Omental fat pad (tissue), 4 donors: ENCODE measurements around the gene UPK3A. TPM values are rescaled to one million over a fixed set of nuclear protein-coding genes. Genes with fewer than 3 reads are reported as not detected.

Source experiments
- ATAC-seq: fragments of 150-250 bp; one replicate; pipeline ENCODE4 v1.9.1; 2016; ENCODE audit warnings: mild to moderate bottlenecking, moderate library complexity; ENCODE audit not compliant: low FRiP score
- DNase-seq: peaks from one replicate; pipeline ENCODE4 v3.0.0-alpha.2; 2019; ENCODE audit warnings: low spot score
- total RNA-seq, 4 donors: library from RNA; depleted of rRNA; stranded (reverse); fragments of >200 nt; gene quantifications; one replicate each; pipeline ENCODE4 v1.1.0, GENCODE V29; 2016
- TF ChIP-seq, protein P1 (sequence below), 3 donors: fragments of 450-650 bp; IDR thresholded peaks; one replicate each; pipeline ENCODE4 v1.5.1; 2016 to 2017; ENCODE audit warnings: antibody characterized with exemption in 3 of 3, mild to moderate bottlenecking in 3 of 3, moderate library complexity in 2 of 3

Gene UPK3A
- total RNA-seq, 4 donors from 2014 or later, result not detected

DNA sequence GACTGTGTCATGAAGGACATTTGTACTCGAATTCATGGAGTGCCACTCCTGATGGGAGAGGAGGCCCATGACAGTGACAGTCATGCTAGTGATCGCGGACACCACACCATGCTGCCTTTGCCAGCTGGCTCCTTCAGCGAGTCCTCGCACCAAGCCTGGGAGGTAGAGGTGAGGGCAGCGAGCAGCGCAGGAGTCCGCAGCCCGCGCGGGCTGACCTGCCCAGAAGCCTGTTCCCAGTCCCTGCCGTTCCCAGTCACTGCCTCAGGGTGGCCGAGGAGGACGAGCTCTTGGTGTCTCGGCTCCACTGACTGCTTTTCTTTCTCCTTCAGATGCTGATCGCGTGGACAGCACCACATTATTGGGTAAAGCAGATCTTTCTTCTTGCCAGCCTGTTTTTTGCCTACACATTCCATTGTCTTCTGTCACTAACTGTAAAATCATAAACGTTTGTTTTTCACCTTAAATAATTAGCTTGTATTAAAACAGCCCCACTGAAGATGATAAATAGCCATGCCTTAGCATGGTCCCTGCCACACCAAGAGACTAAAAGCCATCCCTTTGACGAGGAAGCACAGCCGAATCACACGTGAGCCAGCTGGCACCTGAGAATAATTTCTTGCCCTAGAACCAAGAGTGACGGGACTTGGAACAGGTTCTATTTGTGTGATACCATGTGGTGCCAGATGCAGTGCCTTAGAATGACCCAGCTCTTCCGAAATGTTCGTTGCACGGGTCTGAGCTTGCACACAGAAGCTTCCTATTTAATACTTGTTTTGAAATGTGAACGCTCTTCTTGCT lies 50.5 kb downstream of the UPK3A start:
- DNase-seq, result no peak
- TF ChIP-seq, protein P1, sequence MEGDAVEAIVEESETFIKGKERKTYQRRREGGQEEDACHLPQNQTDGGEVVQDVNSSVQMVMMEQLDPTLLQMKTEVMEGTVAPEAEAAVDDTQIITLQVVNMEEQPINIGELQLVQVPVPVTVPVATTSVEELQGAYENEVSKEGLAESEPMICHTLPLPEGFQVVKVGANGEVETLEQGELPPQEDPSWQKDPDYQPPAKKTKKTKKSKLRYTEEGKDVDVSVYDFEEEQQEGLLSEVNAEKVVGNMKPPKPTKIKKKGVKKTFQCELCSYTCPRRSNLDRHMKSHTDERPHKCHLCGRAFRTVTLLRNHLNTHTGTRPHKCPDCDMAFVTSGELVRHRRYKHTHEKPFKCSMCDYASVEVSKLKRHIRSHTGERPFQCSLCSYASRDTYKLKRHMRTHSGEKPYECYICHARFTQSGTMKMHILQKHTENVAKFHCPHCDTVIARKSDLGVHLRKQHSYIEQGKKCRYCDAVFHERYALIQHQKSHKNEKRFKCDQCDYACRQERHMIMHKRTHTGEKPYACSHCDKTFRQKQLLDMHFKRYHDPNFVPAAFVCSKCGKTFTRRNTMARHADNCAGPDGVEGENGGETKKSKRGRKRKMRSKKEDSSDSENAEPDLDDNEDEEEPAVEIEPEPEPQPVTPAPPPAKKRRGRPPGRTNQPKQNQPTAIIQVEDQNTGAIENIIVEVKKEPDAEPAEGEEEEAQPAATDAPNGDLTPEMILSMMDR (IDR thresholded peaks at IDR 0.05), result no peak
- ATAC-seq, result no peak

DNA sequence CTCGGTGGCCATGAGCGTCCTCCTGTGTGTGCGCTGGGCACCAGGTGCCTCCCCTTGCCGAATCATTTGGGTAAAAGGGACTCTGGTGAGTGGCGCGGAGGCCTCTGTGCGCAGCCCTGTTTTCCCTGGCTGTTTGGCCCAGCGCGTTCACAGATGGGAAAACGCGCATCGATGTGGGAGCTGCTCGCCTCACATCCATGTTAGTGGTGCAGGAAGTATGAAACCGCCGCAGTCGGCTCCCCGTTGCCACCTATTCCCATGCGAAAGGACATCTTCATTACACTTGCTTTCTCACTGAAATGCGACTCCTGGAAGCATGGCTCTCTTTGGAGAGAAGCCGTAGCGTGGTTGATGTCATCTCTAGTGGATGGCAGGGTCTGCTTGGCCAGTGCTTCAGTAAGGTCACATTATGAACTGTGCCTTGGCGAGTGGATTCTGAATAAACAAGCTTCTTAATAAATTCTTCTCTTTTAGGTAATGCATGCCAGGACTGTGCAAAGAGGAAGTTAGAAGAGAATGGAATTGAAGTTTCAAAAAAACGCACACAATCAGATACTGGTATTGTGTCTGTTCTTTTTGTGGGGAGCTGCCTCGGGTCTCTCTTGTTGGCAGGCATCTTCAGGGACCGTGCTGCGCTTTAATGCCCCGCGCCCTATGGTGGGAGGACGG lies 51.2 kb downstream of the UPK3A start:
- TF ChIP-seq, protein P1 (IDR thresholded peaks at IDR 0.05), result no peak
- ATAC-seq (no peak), DNase-seq (no peak)

DNA sequence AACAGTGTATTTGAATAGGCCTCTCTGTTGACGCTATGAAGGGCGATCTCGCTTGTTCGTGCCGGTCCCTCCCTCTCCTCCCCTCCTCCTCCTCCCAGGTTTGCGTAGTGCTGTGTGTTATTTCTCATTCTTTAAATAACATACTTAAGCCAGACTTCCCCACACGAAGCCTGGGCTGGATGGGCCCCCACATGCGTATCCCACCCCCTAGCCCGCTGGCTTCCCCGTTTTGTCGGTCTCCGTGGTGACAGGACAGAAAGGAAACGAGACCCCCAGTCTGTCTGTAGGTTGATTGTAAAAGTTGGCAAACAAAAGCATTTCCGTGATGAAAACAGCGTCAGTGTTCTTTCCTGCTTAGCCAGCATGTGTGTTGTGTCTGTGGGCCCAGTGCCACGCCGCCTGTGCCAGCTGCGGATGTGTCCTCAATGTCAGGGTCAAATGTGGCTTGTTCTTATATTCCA lies 52.3 kb downstream of the UPK3A start:
- no peak for ATAC-seq
- DNase-seq, result no peak
- TF ChIP-seq, protein P1 (IDR thresholded peaks at IDR 0.05), result no peak

DNA sequence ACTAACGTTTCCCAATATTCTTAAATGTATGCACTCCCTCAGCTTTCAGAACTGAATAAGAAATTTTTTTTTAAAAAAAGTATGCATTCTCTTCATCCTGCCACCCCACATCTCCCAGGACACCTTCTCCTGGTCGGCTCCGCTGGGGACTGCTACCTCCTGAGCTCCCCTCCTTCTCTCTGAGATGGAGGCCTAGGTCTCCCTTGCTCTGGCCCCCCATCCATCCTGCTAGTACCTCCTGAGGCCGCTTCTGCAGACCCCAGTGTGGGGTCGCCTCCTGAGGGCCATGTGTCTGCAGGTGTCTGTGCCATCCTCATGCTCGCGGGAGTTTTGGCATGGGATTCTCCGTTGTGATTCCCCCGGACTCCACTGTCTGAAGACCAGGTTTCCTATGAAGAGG lies 52.8 kb downstream of the UPK3A start:
- TF ChIP-seq, protein P1 (IDR thresholded peaks at IDR 0.05), result no peak
- no peak for DNase-seq
- no peak for ATAC-seq

DNA sequence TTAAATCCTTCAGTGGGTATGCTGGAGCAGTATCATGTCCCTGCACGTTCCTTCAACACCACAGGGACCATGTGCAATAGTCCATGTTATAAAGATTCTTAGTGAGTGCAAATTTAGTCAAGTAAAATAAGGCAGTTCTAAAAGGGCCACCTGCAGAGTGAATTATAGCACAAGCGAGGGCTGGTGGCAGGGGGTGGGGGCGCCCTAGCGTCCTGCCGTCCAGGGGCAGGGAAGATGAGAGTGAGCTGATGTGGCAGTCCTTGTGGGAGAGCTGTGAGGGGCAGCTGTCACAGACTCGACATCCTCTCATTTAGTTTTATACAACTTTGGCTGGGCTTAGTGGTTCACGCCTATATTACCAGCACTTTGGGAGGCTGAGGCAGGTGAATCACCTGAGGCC lies 54.0 kb downstream of the UPK3A start:
- TF ChIP-seq, protein P1 (IDR thresholded peaks at IDR 0.05), result no peak
- no peak for ATAC-seq

DNA sequence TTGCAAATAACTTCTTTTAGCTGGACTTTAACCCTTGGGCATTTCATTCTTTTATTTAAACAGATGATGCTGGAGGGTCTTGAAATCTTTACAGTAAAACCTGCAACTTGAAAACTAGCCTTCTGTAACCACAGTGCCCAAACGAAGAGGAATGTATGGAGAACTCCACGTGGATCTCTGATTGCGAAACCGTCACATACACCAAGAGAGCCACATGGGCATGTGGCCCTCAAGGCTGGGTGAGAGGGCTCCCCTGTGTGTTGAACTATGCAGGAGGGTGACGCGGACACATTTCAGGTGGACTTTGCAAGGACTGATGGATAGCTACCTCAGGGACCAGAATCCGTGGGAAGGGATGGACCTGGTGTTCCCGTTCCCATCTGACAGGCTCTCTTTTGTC lies 55.6 kb downstream of the UPK3A start:
- DNase-seq (no peak), ATAC-seq (no peak)
- TF ChIP-seq, protein P1 (IDR thresholded peaks at IDR 0.05), result no peak

More for the DNA sequence above, 54.0 kb downstream of the UPK3A start:
- no peak for DNase-seq
